ENCODE results near the gene ATG7.
A peak's percentile ranks its signal among the peaks of the same experiment; 100 is the strongest.
"Not testable (repeated sequence)": the region's sequence is repeated elsewhere in the genome, so short reads cannot be mapped to it uniquely, and the experiment has no call there.

Gene ATG7

GRCh38 chr3:11437506-11437905 lies 165.3 kb downstream of the ATG7 start:
- DNase-seq: no peak

GRCh38 chr3:11438646-11439045 lies 166.4 kb downstream of the ATG7 start:
- DNase-seq: no peak

GRCh38 chr3:11441346-11441745 lies 169.1 kb downstream of the ATG7 start:
- not testable (repeated sequence) for DNase-seq

GRCh38 chr3:11444404-11444803 lies 172.2 kb downstream of the ATG7 start:
- no peak for DNase-seq

- not testable (repeated sequence) for DNase-seq
Observed at GRCh38 chr3:11445193-11445592, 173.0 kb downstream of the ATG7 start.

- no peak for DNase-seq
Observed at GRCh38 chr3:11445883-11446282, 173.7 kb downstream of the ATG7 start.

- no peak for DNase-seq
Observed at GRCh38 chr3:11447584-11448200, 175.5 kb downstream of the ATG7 start.

- no peak for DNase-seq
Observed at GRCh38 chr3:11450015-11450414, 177.8 kb downstream of the ATG7 start.

- DNase-seq: no peak
Observed at GRCh38 chr3:11452312-11452711, 180.1 kb downstream of the ATG7 start.

- DNase-seq: peak; percentile 19
Observed at GRCh38 chr3:11452885-11453847, 181.0 kb downstream of the ATG7 start.

GRCh38 chr3:11455956-11456355 lies 183.8 kb downstream of the ATG7 start:
- DNase-seq: no peak

GRCh38 chr3:11457135-11457534 lies 184.9 kb downstream of the ATG7 start:
- DNase-seq: no peak

GRCh38 chr3:11459186-11459824 lies 187.1 kb downstream of the ATG7 start:
- DNase-seq: no peak

GRCh38 chr3:11461226-11461625 lies 189.0 kb downstream of the ATG7 start:
- no peak for DNase-seq

- DNase-seq: not testable (repeated sequence)
Observed at GRCh38 chr3:11462673-11463072, 190.5 kb downstream of the ATG7 start.

- DNase-seq: no peak
Observed at GRCh38 chr3:11463591-11463990, 191.4 kb downstream of the ATG7 start.

GRCh38 chr3:11464356-11464755 lies 192.2 kb downstream of the ATG7 start:
- no peak for DNase-seq

GRCh38 chr3:11465744-11466616 lies 193.8 kb downstream of the ATG7 start:
- DNase-seq: no peak

- DNase-seq: no peak
Observed at GRCh38 chr3:11467875-11468274, 195.7 kb downstream of the ATG7 start.

GRCh38 chr3:11470031-11470853 lies 198.0 kb downstream of the ATG7 start:
- DNase-seq: no peak

- DNase-seq: no peak
Observed at GRCh38 chr3:11475324-11475723, 203.1 kb downstream of the ATG7 start.

- DNase-seq: no peak
Observed at GRCh38 chr3:11476735-11477144, 204.5 kb downstream of the ATG7 start.

All from kidney glomerular epithelial cell (primary cell).